ENCODE measurements around the gene C19orf12.

DNA sequence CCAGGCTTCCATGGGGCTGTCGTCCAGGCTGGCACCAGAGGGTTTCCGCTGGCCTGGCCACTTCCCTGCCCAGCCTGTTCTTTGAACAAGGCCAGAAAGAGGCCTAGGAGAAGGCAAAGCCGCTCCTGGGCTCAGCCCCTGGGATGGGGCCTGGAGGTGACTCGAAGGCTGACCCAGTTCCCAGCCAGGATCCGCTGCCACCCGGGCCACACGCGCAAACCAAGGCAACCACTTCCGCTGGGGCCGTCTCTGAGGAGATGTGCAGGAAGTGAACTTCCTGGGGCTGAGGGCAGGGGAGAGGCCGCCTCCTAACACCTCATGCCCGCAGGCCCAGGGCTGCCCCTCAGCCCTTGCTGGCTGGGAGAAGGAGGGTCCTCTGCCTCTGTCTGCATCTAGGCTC lies 34.6 kb downstream of the C19orf12 start:
- TF ChIP-seq, protein P1, sequence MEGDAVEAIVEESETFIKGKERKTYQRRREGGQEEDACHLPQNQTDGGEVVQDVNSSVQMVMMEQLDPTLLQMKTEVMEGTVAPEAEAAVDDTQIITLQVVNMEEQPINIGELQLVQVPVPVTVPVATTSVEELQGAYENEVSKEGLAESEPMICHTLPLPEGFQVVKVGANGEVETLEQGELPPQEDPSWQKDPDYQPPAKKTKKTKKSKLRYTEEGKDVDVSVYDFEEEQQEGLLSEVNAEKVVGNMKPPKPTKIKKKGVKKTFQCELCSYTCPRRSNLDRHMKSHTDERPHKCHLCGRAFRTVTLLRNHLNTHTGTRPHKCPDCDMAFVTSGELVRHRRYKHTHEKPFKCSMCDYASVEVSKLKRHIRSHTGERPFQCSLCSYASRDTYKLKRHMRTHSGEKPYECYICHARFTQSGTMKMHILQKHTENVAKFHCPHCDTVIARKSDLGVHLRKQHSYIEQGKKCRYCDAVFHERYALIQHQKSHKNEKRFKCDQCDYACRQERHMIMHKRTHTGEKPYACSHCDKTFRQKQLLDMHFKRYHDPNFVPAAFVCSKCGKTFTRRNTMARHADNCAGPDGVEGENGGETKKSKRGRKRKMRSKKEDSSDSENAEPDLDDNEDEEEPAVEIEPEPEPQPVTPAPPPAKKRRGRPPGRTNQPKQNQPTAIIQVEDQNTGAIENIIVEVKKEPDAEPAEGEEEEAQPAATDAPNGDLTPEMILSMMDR (IDR thresholded peaks at IDR 0.05) = no peak
- no peak for TF ChIP-seq POLR2A (IDR thresholded peaks at IDR 0.05)

Data from adrenal gland (tissue), 5 donors.